OCI-LY1 (cell line): ENCODE measurements around the gene CACNA1C.

Experiments
- H2AFZ ChIP-seq: fragments of 200-600 bp; sonication (generic), shearing (Covaris generic); 2 replicates; pipeline ENCODE4 v1.6.0; 2014; ENCODE audit warnings: antibody characterized with exemption, mild to moderate bottlenecking, low read length
- H3F3A ChIP-seq: fragments of 200-600 bp; sonication (generic), shearing (Covaris generic); 2 replicates; pipeline ENCODE4 v1.6.0; 2014; ENCODE audit warnings: mild to moderate bottlenecking, antibody characterized with exemption, low read length, moderate library complexity; ENCODE audit not compliant: insufficient read depth
- H3K27ac ChIP-seq: fragments of 200-600 bp; sonication (generic); 2 replicates; pipeline ENCODE4 v1.5.1; 2014; ENCODE audit warnings: low read length, mixed run types, mild to moderate bottlenecking, low read depth; ENCODE audit not compliant: poor library complexity, severe bottlenecking
- H3K27me3 ChIP-seq: fragments of 200-600 bp; sonication (generic); 2 replicates; pipeline ENCODE4 v1.6.0; 2014; ENCODE audit warnings: antibody characterized with exemption, mild to moderate bottlenecking, low read length, moderate library complexity; ENCODE audit not compliant: insufficient read depth
- H3K36me3 ChIP-seq: fragments of 200-600 bp; sonication (generic); 2 replicates; pipeline ENCODE4 v1.6.1; 2014; ENCODE audit warnings: mild to moderate bottlenecking, antibody characterized with exemption, low read length, moderate library complexity, mixed read lengths; ENCODE audit not compliant: insufficient read depth
- H3K4me1 ChIP-seq: fragments of 200-600 bp; sonication (generic); 2 replicates; pipeline ENCODE4 v1.5.1; 2014; ENCODE audit warnings: mild to moderate bottlenecking, low read length, moderate library complexity; ENCODE audit not compliant: insufficient read depth, severe bottlenecking
- H3K4me2 ChIP-seq: fragments of 200-600 bp; sonication (generic), shearing (Covaris generic); 2 replicates; pipeline ENCODE4 v1.6.1; 2014; ENCODE audit warnings: low read length
- H3K4me3 ChIP-seq: fragments of 200-600 bp; sonication (generic); 2 replicates; pipeline ENCODE4 v1.5.1; 2014; ENCODE audit warnings: low read length, low read depth, mild to moderate bottlenecking, mixed read lengths; ENCODE audit not compliant: poor library complexity, severe bottlenecking
- H3K79me2 ChIP-seq: fragments of 200-600 bp; shearing (Covaris generic); 2 replicates; pipeline ENCODE4 v1.6.1; 2016; ENCODE audit warnings: mixed run types, low read length, mixed read lengths; ENCODE audit not compliant: insufficient read depth
- H3K9ac ChIP-seq: fragments of 200-600 bp; sonication (generic), shearing (Covaris generic); 2 replicates; pipeline ENCODE4 v1.6.1; 2014; ENCODE audit warnings: mild to moderate bottlenecking, low read length, mixed read lengths
- H3K9me2 ChIP-seq: fragments of 200-600 bp; sonication (generic), shearing (Covaris generic); 2 replicates; pipeline ENCODE4 v1.6.1; 2014; ENCODE audit warnings: low read depth, mild to moderate bottlenecking, low read length, mixed read lengths
- H3K9me3 ChIP-seq: fragments of 200-600 bp; shearing (Covaris generic); 2 replicates; pipeline ENCODE4 v1.6.1; 2014; ENCODE audit warnings: low read length, mixed read lengths
- H4K20me1 ChIP-seq: fragments of 200-600 bp; sonication (generic), shearing (Covaris generic); 2 replicates; pipeline ENCODE4 v1.6.0; 2016; ENCODE audit warnings: mild to moderate bottlenecking, low read length; ENCODE audit not compliant: insufficient read depth
- CTCF ChIP-seq: fragments of 200-600 bp; sonication (generic), shearing (Covaris generic); IDR thresholded peaks from 2 replicates; pipeline ENCODE4 v1.5.1; 2017; ENCODE audit warnings: mild to moderate bottlenecking, antibody characterized with exemption, low read length, moderate library complexity, mixed read lengths
- EZH2 ChIP-seq: fragments of 200-600 bp; sonication (generic), shearing (Covaris generic); IDR thresholded peaks from 2 replicates; pipeline ENCODE4 v1.8.0; 2017; ENCODE audit warnings: borderline replicate concordance, mixed run types, mild to moderate bottlenecking, antibody characterized with exemption, low read length, moderate library complexity, mixed read lengths

The CACNA1C gene

GRCh38 chr12:2484141-2484776 is 431.5 kb downstream of the CACNA1C start:
- no peaks in the 10 kb centered on the region for H3K9me3 ChIP-seq
- peaks cover 7% of the 10 kb centered on the region; the same call in 1 of the 2 replicates for H3K27me3 ChIP-seq
- no peaks in the 10 kb centered on the region for H3K9me2 ChIP-seq
- no peaks in the 10 kb centered on the region for H3K4me1 ChIP-seq
- no peak overlapping the region for H3K4me2 ChIP-seq
- H3K36me3 ChIP-seq, result no peaks in the 10 kb centered on the region
- H3K4me3 ChIP-seq, result no peak overlapping the region
- H3F3A ChIP-seq, result no peaks in the 10 kb centered on the region
- no peak overlapping the region for H3K9ac ChIP-seq
- no peaks in the 10 kb centered on the region for H3K79me2 ChIP-seq
- TF ChIP-seq EZH2, result no peak
- TF ChIP-seq CTCF, result no peak
- H3K27ac ChIP-seq, result no peak overlapping the region
- no peak overlapping the region for H2AFZ ChIP-seq
- H4K20me1 ChIP-seq, result no peaks in the 10 kb centered on the region

DNA sequence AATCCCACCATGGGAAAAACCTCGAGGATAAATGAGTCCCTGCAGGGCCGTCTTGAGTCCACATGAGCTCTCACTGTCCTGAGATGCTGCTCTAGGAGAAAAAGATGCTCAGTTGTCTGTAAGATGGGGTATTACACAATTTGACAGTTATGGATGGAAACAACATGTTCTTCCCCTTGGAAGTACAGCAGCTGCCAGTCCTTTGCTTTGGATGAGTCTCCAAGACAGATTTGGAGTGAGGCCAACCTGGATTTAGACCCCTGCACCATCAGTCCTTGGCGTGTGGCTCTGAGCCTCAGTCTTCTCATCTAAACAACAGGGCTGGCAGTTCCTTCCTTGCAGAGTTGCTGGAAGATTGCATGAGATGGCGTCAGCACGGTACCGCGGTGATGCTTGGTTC is 432.9 kb downstream of the CACNA1C start:
- Histone ChIP-seq H3K36me3 (no peaks in the 10 kb centered on the region), H4K20me1 (no peaks in the 10 kb centered on the region), H3K27ac (no peak overlapping the region), H3K9me2 (no peaks in the 10 kb centered on the region), H3K4me2 (no peak overlapping the region), H3K9me3 (no peaks in the 10 kb centered on the region), H3K27me3 (peaks cover 7% of the 10 kb centered on the region; the same call in 1 of the 2 replicates), H3F3A (no peaks in the 10 kb centered on the region), H3K4me3 (no peak overlapping the region), H2AFZ (no peak overlapping the region), H3K79me2 (no peaks in the 10 kb centered on the region), H3K9ac (no peak overlapping the region), H3K4me1 (no peaks in the 10 kb centered on the region)
- TF ChIP-seq CTCF, result no peak
- no peak for TF ChIP-seq EZH2

- Histone ChIP-seq H4K20me1 (no peaks in the 10 kb centered on the region), H3K9ac (no peak overlapping the region), H3K36me3 (no peaks in the 10 kb centered on the region), H3K4me2 (no peak overlapping the region), H3K9me2 (no peaks in the 10 kb centered on the region), H3K4me1 (no peaks in the 10 kb centered on the region), H2AFZ (no peak overlapping the region), H3K9me3 (no peaks in the 10 kb centered on the region), H3K27ac (no peak overlapping the region), H3F3A (no peaks in the 10 kb centered on the region), H3K79me2 (no peaks in the 10 kb centered on the region), H3K4me3 (no peak overlapping the region), H3K27me3 (peaks cover 7% of the 10 kb centered on the region; the same call in 1 of the 2 replicates)
- no peak for TF ChIP-seq CTCF
- no peak for TF ChIP-seq EZH2
These were observed 434.0 kb downstream of the CACNA1C start for GRCh38 chr12:2486796-2487195.
